Liver (tissue), 9 donors: Measurements from ENCODE around the gene VPS52. TPM values are rescaled to one million over a fixed set of nuclear protein-coding genes. Genes with fewer than 3 reads are reported as not detected.

Experiments
- DNase-seq: peaks from one replicate; pipeline ENCODE4 v3.0.0-alpha.2; 2017; ENCODE audit warnings: low spot score
- H3K27ac ChIP-seq, 2 donors: one replicate each; pipeline ENCODE4 v1.7.0; 2013; ENCODE audit warnings: inconsistent platforms in 2 of 2, low read length in 2 of 2, control low read depth in 1 of 2, low read depth in 1 of 2, mild to moderate bottlenecking in 1 of 2
- H3K27me3 ChIP-seq, 4 donors: one replicate each; pipeline versions ENCODE4 v1.6.1 to v1.7.0; 2013; ENCODE audit warnings: low read length in 3 of 4, inconsistent platforms in 1 of 4, mild to moderate bottlenecking in 1 of 4, moderate library complexity in 1 of 4; ENCODE audit not compliant: control insufficient read depth in 4 of 4, insufficient read depth in 4 of 4
- H3K36me3 ChIP-seq, 4 donors: one replicate each; pipeline versions ENCODE4 v1.6.1 to v1.7.0; 2013; ENCODE audit warnings: low read length in 3 of 4, mild to moderate bottlenecking in 3 of 4, low read depth in 1 of 4, moderate library complexity in 1 of 4; ENCODE audit not compliant: control insufficient read depth in 4 of 4, insufficient read depth in 3 of 4
- H3K4me1 ChIP-seq, 4 donors: one replicate each; pipeline versions ENCODE4 v1.6.1 to v1.7.0; 2013; ENCODE audit warnings: low read length in 3 of 4, mild to moderate bottlenecking in 3 of 4, moderate library complexity in 1 of 4; ENCODE audit not compliant: control insufficient read depth in 4 of 4, insufficient read depth in 4 of 4
- H3K4me3 ChIP-seq, 3 donors: one replicate each; pipeline versions ENCODE4 v1.6.1 to v1.7.0; 2013; ENCODE audit warnings: low read length in 3 of 3, control low read depth in 1 of 3, low read depth in 1 of 3, mild to moderate bottlenecking in 1 of 3
- H3K9ac ChIP-seq, 2 donors: one replicate each; pipeline ENCODE4 v1.7.0; 2013; ENCODE audit warnings: low read length in 2 of 2, mild to moderate bottlenecking in 2 of 2, moderate library complexity in 2 of 2, control low read depth in 1 of 2, low read depth in 1 of 2
- H3K9me3 ChIP-seq, 4 donors: one replicate each; pipeline versions ENCODE4 v1.6.1 to v1.7.0; 2013; ENCODE audit warnings: low read length in 3 of 4; ENCODE audit not compliant: control insufficient read depth in 4 of 4
- CTCF ChIP-seq: fragments of 150-350 bp; IDR thresholded peaks from 2 replicates; pipeline ENCODE4 v1.5.1; 2017; ENCODE audit warnings: improper control_type of control experiment, low read depth, low read length; ENCODE audit not compliant: missing input control
- EGR1 ChIP-seq, 2 donors: IDR thresholded peaks; 2 replicates each; pipeline ENCODE4 v1.6.1; 2016 to 2018; ENCODE audit warnings: antibody characterized with exemption in 2 of 2, low read depth in 2 of 2
- FOXA1 ChIP-seq: IDR thresholded peaks from 2 replicates; pipeline ENCODE4 v1.6.1; 2016; ENCODE audit warnings: antibody characterized with exemption
- GABPA ChIP-seq, 2 donors: IDR thresholded peaks in 1 of 2; conservative IDR thresholded peaks in 1 of 2; 2 replicates each; pipeline ENCODE4 v1.6.1; 2016; ENCODE audit warnings: antibody characterized with exemption in 2 of 2, mild to moderate bottlenecking in 1 of 2, moderate library complexity in 1 of 2
- HNF4A ChIP-seq, 2 donors: conservative IDR thresholded peaks; 2 replicates each; pipeline ENCODE4 v1.6.1; 2016; ENCODE audit warnings: antibody characterized with exemption in 2 of 2, mild to moderate bottlenecking in 2 of 2
- HNF4G ChIP-seq: IDR thresholded peaks from 2 replicates; pipeline ENCODE4 v1.6.1; 2016; ENCODE audit warnings: antibody characterized with exemption
- JUND ChIP-seq, 2 donors: IDR thresholded peaks; 2 replicates each; pipeline ENCODE4 v1.6.1; 2016; ENCODE audit warnings: antibody characterized with exemption in 2 of 2
- NR2F2 ChIP-seq: IDR thresholded peaks from 2 replicates; pipeline ENCODE4 v1.6.1; 2016; ENCODE audit warnings: antibody characterized with exemption
- RAD21 ChIP-seq, 2 donors: IDR thresholded peaks; 2 replicates each; pipeline ENCODE4 v1.6.1; 2016; ENCODE audit warnings: antibody characterized with exemption in 2 of 2, mild to moderate bottlenecking in 2 of 2
- REST ChIP-seq: IDR thresholded peaks from 2 replicates; pipeline ENCODE4 v1.6.1; 2016; ENCODE audit warnings: antibody characterized with exemption, mild to moderate bottlenecking
- RXRA ChIP-seq, 2 donors: IDR thresholded peaks; 2 replicates each; pipeline ENCODE4 v1.6.1; 2017 to 2018; ENCODE audit warnings: antibody characterized with exemption in 2 of 2, mild to moderate bottlenecking in 1 of 2
- SP1 ChIP-seq: IDR thresholded peaks from 2 replicates; pipeline ENCODE4 v1.6.1; 2018; ENCODE audit warnings: antibody characterized with exemption, mild to moderate bottlenecking
- TAF1 ChIP-seq: conservative IDR thresholded peaks from 2 replicates; pipeline ENCODE4 v1.6.1; 2016; ENCODE audit warnings: antibody characterized with exemption, mild to moderate bottlenecking
- YY1 ChIP-seq: IDR thresholded peaks from 2 replicates; pipeline ENCODE4 v1.6.1; 2016; ENCODE audit warnings: antibody characterized with exemption, mild to moderate bottlenecking
- WGBS: extraction: QIAGEN DNeasy Blood & Tissue Kit; methylation state at CpG from one replicate; pipeline ENCODE4 v1.1.7; 2013; 5-methylcytosine and 5-hydroxymethylcytosine counted together
- polyA plus RNA-seq, 2 donors: library from polyadenylated mRNA; stranded (reverse) in 1 of 2; unstranded in 1 of 2; fragments of 200-250 nt in 1 of 2; fragments of >200 nt in 1 of 2; fragmentation: Nextera tagmentation in 1 of 2; extraction: Ambion mirVana in 1 of 2; gene quantifications; one replicate each; pipeline versions ENCODE4 v1.2.1 to v1.2.3, GENCODE V29; 2013 to 2015
- total RNA-seq, 2 donors: library from RNA; depleted of rRNA; stranded (reverse); fragments of >200 nt; gene quantifications; one replicate each; pipeline ENCODE4 v1.2.3, GENCODE V29; 2014
- TF ChIP-seq, protein P1 (sequence below): IDR thresholded peaks from 2 replicates; pipeline ENCODE4 v1.6.1; 2016; ENCODE audit warnings: antibody characterized with exemption
- TF ChIP-seq, protein P2 (sequence below): IDR thresholded peaks from 2 replicates; pipeline ENCODE4 v1.6.1; 2016; ENCODE audit warnings: antibody characterized with exemption
- TF ChIP-seq, protein P3 (sequence below): IDR thresholded peaks from 2 replicates; pipeline ENCODE4 v1.6.1; 2016; ENCODE audit warnings: antibody characterized with exemption
- donor health status: healthy.
- donor health status: healthy.
- donor health status: healthy.
- donor health status: healthy.
- donor health status: healthy.

Gene VPS52
- total and polyA plus RNA-seq, 4 donors = 21.3 to 33.4 (median 25.3) TPM

DNA sequence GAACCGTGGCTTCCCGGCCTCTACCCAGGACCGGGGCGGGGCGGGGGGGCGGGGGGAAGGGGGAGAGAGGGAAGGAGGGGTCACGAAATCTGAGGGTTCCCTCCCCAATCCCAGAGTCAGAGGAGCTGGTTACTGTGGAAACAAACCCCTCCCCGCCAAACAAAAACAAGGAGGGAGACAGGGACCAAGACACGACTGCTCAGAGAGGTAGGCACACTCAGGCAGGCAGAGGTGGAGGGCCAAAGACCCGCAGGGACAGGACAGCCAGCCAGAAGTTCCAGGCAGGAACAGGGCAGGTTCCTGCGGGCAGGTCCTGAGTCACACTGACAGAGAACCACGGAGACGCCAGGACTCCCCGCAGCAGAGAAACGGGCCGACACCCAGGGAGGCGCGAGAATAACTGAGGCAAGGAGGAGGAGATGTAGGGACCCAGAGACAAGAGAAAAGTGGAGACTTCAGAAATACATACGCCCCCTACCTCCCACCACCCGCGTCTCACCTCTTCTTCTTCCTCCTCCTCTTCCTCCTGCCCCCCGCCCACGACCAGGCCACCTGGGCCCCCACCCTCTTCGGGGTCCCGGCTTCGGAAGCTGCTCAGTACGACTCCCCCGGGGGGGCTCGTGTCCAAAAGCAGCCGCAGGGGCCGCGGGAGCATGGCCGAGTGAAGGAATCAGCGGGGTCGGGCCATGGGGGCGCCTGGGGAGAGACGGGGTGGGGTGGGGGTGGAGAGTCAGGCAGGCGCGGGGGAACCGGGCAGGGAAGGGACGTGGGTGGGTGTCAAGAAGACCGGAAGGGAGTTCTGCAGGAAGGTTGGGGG is 26.5 kb upstream of the VPS52 start:
- peaks cover under 1 to 19% (median 15%) of the 10 kb centered on the region in 4 donors for H3K36me3 ChIP-seq
- DNase-seq = peak; percentile 69
- 1% methylated on average over 42 of the region's 42 CpGs for WGBS
- TF ChIP-seq YY1 = peak; percentile 6
- no peak for TF ChIP-seq TAF1
- no peak for TF ChIP-seq RXRA (IDR thresholded peaks at IDR 0.05)
- no peak for TF ChIP-seq CTCF
- TF ChIP-seq REST = no peak
- H3K4me1 ChIP-seq = peaks cover 8 to 30% (median 25%) of the 10 kb centered on the region in 4 donors
- H3K27ac ChIP-seq = peak overlapping the region; percentile 95 to 98
- H3K27me3 ChIP-seq = no peaks in the 10 kb centered on the region
- no peaks in the 10 kb centered on the region for H3K9me3 ChIP-seq
- H3K9ac ChIP-seq = peak overlapping the region; percentile 50 to 72
- peak overlapping the region; percentile 64 to 99 (median 73) for H3K4me3 ChIP-seq

DNA sequence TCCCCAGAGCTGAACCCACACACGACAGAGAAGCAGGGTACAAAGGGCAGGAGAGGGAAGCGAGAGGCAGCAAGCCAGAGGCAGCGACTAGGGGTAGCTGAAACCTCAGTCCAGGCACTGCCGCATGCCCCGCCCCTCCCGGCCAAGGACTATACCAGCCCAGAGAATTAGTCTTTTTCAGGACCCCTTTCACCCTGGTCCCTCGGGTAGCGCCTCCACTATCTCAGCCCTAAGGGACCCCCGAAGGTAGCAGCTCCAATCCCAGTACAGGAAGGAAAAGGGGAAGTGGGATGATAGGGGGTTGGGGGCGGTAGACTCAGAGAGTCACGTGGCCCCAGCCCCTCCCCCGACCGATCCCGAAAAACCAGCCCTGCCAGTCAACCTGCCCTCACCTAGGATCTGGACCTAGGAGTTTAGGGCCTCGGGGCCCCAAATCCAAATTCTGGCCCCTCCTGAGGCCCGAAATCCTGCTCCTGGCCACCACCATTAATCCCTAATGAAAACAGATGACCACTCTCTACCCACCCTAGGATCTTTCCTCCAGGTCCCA is 25.8 kb upstream of the VPS52 start:
- H3K9ac ChIP-seq = peak overlapping the region; percentile 30 to 58
- H3K4me1 ChIP-seq = peaks cover 8 to 30% (median 25%) of the 10 kb centered on the region in 4 donors
- no peak for DNase-seq
- WGBS = 8% methylated on average over 16 of the region's 16 CpGs
- H3K4me3 ChIP-seq = peak overlapping the region; percentile 47 to 77 (median 64)
- H3K36me3 ChIP-seq = peaks cover 3 to 23% (median 15%) of the 10 kb centered on the region in 4 donors
- no peaks in the 10 kb centered on the region for H3K27me3 ChIP-seq
- peak overlapping the region; percentile 95 to 98 for H3K27ac ChIP-seq
- no peaks in the 10 kb centered on the region for H3K9me3 ChIP-seq
- TF ChIP-seq SP1 (peak; percentile 62), FOXA1 (no peak), GABPA (IDR thresholded peaks at IDR 0.05 in 1 of 2, conservative IDR thresholded peaks at IDR 0.05 in 1 of 2) (peak in 1 of 2 donors; percentile 48), RAD21 (IDR thresholded peaks at IDR 0.05) (no peak), YY1 (peak; percentile 25), EGR1 (IDR thresholded peaks at IDR 0.05; ENCODE audit: low read depth in 2 of 2) (no peak), TAF1 (no peak), JUND (IDR thresholded peaks at IDR 0.05) (no peak), NR2F2 (no peak), HNF4A (conservative IDR thresholded peaks at IDR 0.05) (peak; percentile 42 to 66), CTCF (no peak), HNF4G (no peak)
- TF ChIP-seq, protein P1, sequence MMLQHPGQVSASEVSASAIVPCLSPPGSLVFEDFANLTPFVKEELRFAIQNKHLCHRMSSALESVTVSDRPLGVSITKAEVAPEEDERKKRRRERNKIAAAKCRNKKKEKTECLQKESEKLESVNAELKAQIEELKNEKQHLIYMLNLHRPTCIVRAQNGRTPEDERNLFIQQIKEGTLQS = no peak
- TF ChIP-seq, protein P2, sequence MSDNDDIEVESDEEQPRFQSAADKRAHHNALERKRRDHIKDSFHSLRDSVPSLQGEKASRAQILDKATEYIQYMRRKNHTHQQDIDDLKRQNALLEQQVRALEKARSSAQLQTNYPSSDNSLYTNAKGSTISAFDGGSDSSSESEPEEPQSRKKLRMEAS = no peak
- TF ChIP-seq, protein P3, sequence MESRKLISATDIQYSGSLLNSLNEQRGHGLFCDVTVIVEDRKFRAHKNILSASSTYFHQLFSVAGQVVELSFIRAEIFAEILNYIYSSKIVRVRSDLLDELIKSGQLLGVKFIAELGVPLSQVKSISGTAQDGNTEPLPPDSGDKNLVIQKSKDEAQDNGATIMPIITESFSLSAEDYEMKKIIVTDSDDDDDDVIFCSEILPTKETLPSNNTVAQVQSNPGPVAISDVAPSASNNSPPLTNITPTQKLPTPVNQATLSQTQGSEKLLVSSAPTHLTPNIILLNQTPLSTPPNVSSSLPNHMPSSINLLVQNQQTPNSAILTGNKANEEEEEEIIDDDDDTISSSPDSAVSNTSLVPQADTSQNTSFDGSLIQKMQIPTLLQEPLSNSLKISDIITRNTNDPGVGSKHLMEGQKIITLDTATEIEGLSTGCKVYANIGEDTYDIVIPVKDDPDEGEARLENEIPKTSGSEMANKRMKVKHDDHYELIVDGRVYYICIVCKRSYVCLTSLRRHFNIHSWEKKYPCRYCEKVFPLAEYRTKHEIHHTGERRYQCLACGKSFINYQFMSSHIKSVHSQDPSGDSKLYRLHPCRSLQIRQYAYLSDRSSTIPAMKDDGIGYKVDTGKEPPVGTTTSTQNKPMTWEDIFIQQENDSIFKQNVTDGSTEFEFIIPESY = no peak
